ENCODE measurements around the gene SLC9A1.

- TF ChIP-seq CTCF (IDR thresholded peaks at IDR 0.05) (no peak), EZH2 (IDR thresholded peaks at IDR 0.05; ENCODE audit: borderline replicate concordance, insufficient read depth, low read depth, low read length, poor library complexity, severe bottlenecking) (no peak)
These were observed 55.8 kb downstream of the SLC9A1 start for GRCh38 chr1:27099135-27099586.
